Activated CD4-positive, alpha-beta memory T cell treated with anti-CD3 and anti-CD28 coated beads, Interleukin-2, amount 10 ng/mL, durations not matched to agents 7 days and 5 days (primary cell): ENCODE results near the gene TBX6. TPM values are rescaled to one million over a fixed set of nuclear protein-coding genes. Genes with fewer than 3 reads are reported as not detected.
"Not testable (repeated sequence)": the region's sequence is repeated elsewhere in the genome, so short reads cannot be mapped to it uniquely, and the experiment has no call there.

Experiments used
- CTCF ChIA-PET: fragments of 350-600 bp; sonication (Branson Sonifier 250); formaldehyde crosslinking; loops from one replicate; lab custom pipeline; 2021; ENCODE audit warnings: antibody characterized with exemption, inconsistent platforms; lab: Charles Lee
- POLR2A ChIA-PET: fragments of 350-600 bp; sonication (Branson Sonifier 250); formaldehyde crosslinking; loops from one replicate; lab custom pipeline; 2021; ENCODE audit warnings: antibody characterized with exemption; lab: Charles Lee
- DNase-seq: peaks from one replicate; pipeline ENCODE4 v3.0.0-alpha.2; 2020
- H3K27ac Mint-ChIP-seq: one replicate; pipeline ENCODE4 v1.8.0; 2021; ENCODE audit warnings: mild to moderate bottlenecking, mixed read lengths
- H3K27me3 Mint-ChIP-seq: one replicate; pipeline ENCODE4 v1.8.0; 2021; ENCODE audit warnings: mixed read lengths
- H3K36me3 Mint-ChIP-seq: one replicate; pipeline ENCODE4 v1.8.0; 2021; ENCODE audit warnings: low read depth, mixed read lengths
- H3K4me1 Mint-ChIP-seq: one replicate; pipeline ENCODE4 v1.8.0; 2021; ENCODE audit warnings: mixed read lengths
- H3K4me3 Mint-ChIP-seq: one replicate; pipeline ENCODE4 v1.8.0; 2021; ENCODE audit warnings: mild to moderate bottlenecking, mixed read lengths
- H3K9me3 Mint-ChIP-seq: one replicate; pipeline ENCODE4 v1.8.0; 2021; ENCODE audit warnings: mixed read lengths
- total RNA-seq, 2 experiments: library from RNA; stranded (reverse); gene quantifications; one replicate each; pipeline ENCODE4 v1.2.3, GENCODE V29; 2021

The TBX6 gene
- total RNA-seq, 2 experiments from 2014 or later = 1.9 to 2.5 TPM

DNA sequence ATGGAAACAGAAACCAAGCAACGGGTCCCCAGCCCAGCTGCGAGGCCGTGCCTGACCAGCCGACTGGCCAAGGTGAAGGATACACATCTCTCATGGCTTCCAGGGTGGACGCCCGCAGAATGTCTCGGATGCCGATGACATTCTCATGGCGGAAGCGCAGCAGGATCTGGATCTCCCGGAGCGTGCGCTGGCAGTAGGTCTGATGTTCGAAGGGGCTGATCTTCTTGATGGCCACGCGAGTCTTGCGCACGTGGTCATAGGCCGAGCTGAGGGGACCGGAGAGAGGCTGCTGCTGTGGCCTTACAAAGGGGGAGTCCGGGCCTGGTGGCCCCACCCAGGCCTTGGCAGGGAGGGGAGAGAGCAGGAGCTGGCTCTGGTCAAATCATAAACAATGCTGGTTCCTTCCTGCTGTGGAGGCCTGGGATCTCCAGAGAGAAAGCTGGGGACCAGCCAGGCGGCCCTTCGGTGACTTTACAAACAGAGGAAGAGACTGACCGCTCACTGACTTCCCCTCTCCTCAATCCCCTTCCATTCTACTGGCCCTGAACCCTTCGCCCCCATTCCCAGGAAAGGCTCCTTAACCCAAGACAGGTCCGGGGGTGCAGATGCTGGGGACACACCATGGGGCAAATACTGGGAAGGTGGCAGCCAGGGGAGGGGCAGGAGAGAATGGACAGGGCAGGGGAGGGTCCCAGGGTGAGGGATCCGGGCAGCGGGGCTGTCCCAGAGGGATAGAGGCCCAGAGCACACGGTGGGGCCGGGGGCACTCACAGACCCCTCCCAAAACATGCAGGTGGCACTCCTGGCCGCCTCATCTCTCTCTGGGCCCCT lies 30.2 kb upstream of the TBX6 start:
- Mint-ChIP-seq H3K4me3 (peak overlapping the region; percentile 88), H3K9me3 (no peaks in the 10 kb centered on the region), H3K4me1 (peaks cover 39% of the 10 kb centered on the region), H3K27me3 (no peaks in the 10 kb centered on the region), H3K36me3 (peaks cover 21% of the 10 kb centered on the region), H3K27ac (peak overlapping the region; percentile 82)
- no peak for DNase-seq
- CTCF ChIA-PET = interaction anchor here (3.0 kb wide), 1 partner anchor 10 kb away, joined by 12 read pairs; no protein-coding TSS in a partner anchor
- POLR2A ChIA-PET = interaction anchor here (1.6 kb wide), 1 partner anchor 64 kb away, joined by 6 read pairs; no protein-coding TSS in a partner anchor

GRCh38 chr16:30120340-30121105 lies 28.8 kb upstream of the TBX6 start:
- peak overlapping the region; percentile 32 for H3K4me3 Mint-ChIP-seq
- H3K27me3 Mint-ChIP-seq = no peaks in the 10 kb centered on the region

DNA sequence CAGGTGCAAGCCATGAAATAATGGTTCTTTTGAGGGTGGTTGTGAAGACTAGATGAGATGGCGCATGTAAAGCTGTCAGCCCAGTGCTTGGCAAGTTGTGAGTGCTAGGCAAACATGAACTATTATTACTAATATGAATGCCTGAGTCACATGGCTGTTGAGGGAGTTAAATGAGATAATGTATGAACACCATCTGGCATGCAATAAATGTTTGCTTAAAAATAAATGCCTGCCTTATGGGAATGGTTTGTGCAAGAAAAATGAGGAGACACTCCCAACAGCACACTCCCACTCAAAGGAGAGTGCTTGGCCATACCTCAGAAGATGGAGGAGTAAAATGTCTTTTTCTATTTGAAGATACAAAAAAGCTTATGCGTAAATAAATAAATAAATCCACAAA lies 27.7 kb upstream of the TBX6 start:
- POLR2A ChIA-PET = interaction anchor here (3.1 kb wide), 1 partner anchor 64 kb away, joined by 15 read pairs; the partner anchor contains the start of gene CORO1A
- no peak for DNase-seq
- peaks cover 46% of the 10 kb centered on the region for H3K4me1 Mint-ChIP-seq
- H3K36me3 Mint-ChIP-seq = peaks cover 33% of the 10 kb centered on the region
- no peaks in the 10 kb centered on the region for H3K9me3 Mint-ChIP-seq
- H3K27ac Mint-ChIP-seq = peak overlapping the region; percentile 54
- H3K4me3 Mint-ChIP-seq = no peak overlapping the region
- CTCF ChIA-PET = interaction anchor here (3.0 kb wide), 1 partner anchor 7 kb away, joined by 12 read pairs; no protein-coding TSS in a partner anchor
- H3K27me3 Mint-ChIP-seq = no peaks in the 10 kb centered on the region

More at GRCh38 chr16:30120340-30121105, 28.8 kb upstream of the TBX6 start:
- ChIA-PET CTCF (interaction anchor here (0.6 to 3.0 kb wide), 6 partner anchors 9 to 291 kb away, joined by 3 to 12 read pairs (median 4); no protein-coding TSS in a partner anchor), POLR2A (interaction anchor here (0.9 to 3.1 kb wide), 4 partner anchors 9 to 66 kb away, joined by 3 to 15 read pairs (median 4); partner anchors contain the start of genes CORO1A and TBX6)
- no peak for DNase-seq
- H3K4me1 Mint-ChIP-seq = peaks cover 39% of the 10 kb centered on the region
- peak overlapping the region; percentile 54 for H3K27ac Mint-ChIP-seq
- H3K9me3 Mint-ChIP-seq = no peaks in the 10 kb centered on the region
- H3K36me3 Mint-ChIP-seq = peaks cover 25% of the 10 kb centered on the region

GRCh38 chr16:30117768-30118167 lies 26.0 kb upstream of the TBX6 start:
- Mint-ChIP-seq H3K9me3 (no peaks in the 10 kb centered on the region), H3K36me3 (peaks cover 39% of the 10 kb centered on the region), H3K4me1 (peaks cover 44% of the 10 kb centered on the region), H3K4me3 (no peak overlapping the region), H3K27ac (no peak overlapping the region), H3K27me3 (no peaks in the 10 kb centered on the region)
- ChIA-PET POLR2A (interaction anchor here (1.0 to 2.0 kb wide), 2 partner anchors 66 to 68 kb away, joined by 5 to 11 read pairs; partner anchors contain the start of gene CORO1A), CTCF (interaction anchor here (1.1 kb wide), 1 partner anchor 26 kb away, joined by 5 read pairs; the partner anchor contains the start of gene TBX6)
- DNase-seq = no peak

DNA sequence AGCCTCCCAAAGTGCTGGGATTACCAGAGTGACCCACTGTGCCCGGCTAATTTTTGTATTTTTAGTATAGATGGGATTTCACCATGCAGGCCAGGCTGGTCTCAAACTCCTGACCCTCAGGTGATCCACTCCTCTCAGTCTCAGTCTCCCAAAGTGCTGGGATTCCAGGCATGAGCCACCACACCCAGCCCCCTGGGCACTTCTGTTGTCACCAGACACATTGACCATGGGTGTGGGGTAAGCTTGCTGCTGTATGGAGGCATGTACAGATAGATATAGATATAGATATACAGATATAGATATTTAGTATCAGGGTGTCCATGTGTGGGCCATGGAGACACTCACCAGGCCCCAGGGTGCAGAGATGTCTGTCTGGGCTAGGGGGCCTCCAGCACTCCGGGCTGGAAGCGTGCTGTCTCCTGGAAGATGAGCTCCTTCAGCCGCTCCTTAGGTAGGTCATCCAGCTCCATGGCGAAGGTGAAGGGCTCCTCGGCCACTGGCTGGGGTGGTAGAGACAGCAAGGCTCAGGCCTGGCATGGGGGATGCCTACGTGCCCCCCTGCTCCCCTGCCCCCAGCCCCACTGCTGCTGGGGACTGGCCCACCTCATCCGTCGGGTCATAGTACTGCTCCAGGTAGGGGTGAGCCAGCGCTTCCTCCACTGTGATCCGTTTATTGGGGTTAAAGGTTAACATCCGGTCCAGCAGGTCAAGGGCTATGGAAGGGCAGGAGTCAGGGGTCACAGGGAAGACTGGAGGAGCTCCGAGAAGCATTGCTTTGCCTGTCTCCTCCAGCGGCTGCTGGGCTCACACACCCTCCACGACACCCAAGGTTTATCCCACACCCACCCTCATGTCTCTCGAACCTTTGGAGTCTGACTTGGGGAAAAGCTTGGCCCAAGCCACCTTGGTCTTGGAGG lies 24.8 kb upstream of the TBX6 start:
- POLR2A ChIA-PET = interaction anchor here (0.9 to 5.8 kb wide), 3 partner anchors 63 to 70 kb away, joined by 3 to 32 read pairs (median 11); partner anchors contain the start of gene CORO1A
- CTCF ChIA-PET = interaction anchor here (0.6 to 1.1 kb wide), 2 partner anchors 17 to 24 kb away, joined by 4 to 5 read pairs; partner anchors contain the start of gene TBX6
- Mint-ChIP-seq H3K27me3 (no peaks in the 10 kb centered on the region), H3K27ac (no peak overlapping the region), H3K4me3 (no peak overlapping the region), H3K36me3 (peaks cover 39% of the 10 kb centered on the region), H3K4me1 (peaks cover 36% of the 10 kb centered on the region), H3K9me3 (no peaks in the 10 kb centered on the region)
- no peak for DNase-seq

- H3K4me3 Mint-ChIP-seq = no peak overlapping the region
- H3K4me1 Mint-ChIP-seq = peaks cover 26% of the 10 kb centered on the region
- ChIA-PET CTCF (interaction anchor here (1.0 to 1.4 kb wide), 2 partner anchors 23 to 28 kb away, joined by 3 to 6 read pairs; no protein-coding TSS in a partner anchor), POLR2A (interaction anchor here (0.7 to 5.8 kb wide), 4 partner anchors 9 to 72 kb away, joined by 3 to 32 read pairs (median 22); partner anchors contain the start of genes CORO1A and MAPK3)
- peaks cover 43% of the 10 kb centered on the region for H3K36me3 Mint-ChIP-seq
- peak overlapping the region; percentile 68 for H3K27ac Mint-ChIP-seq
- no peak for DNase-seq
- no peaks in the 10 kb centered on the region for H3K27me3 Mint-ChIP-seq
- H3K9me3 Mint-ChIP-seq = no peaks in the 10 kb centered on the region
Observed at GRCh38 chr16:30115238-30115637, 23.5 kb upstream of the TBX6 start.

- ChIA-PET POLR2A (interaction anchor here (0.6 to 5.8 kb wide), 5 partner anchors 9 to 72 kb away, joined by 3 to 32 read pairs (median 21); partner anchors contain the start of genes CORO1A and MAPK3), CTCF (interaction anchor here (1.0 to 1.4 kb wide), 2 partner anchors 22 to 28 kb away, joined by 3 to 6 read pairs; no protein-coding TSS in a partner anchor)
- Mint-ChIP-seq H3K36me3 (peaks cover 40% of the 10 kb centered on the region), H3K27ac (peak overlapping the region; percentile 68), H3K4me1 (peaks cover 22% of the 10 kb centered on the region)
- not testable (repeated sequence) for DNase-seq, H3K27me3 Mint-ChIP-seq, H3K4me3 Mint-ChIP-seq, H3K9me3 Mint-ChIP-seq
Observed at GRCh38 chr16:30114833-30115232, 23.1 kb upstream of the TBX6 start.

GRCh38 chr16:30114411-30114810 lies 22.7 kb upstream of the TBX6 start:
- DNase-seq = no peak
- Mint-ChIP-seq H3K27me3 (no peaks in the 10 kb centered on the region), H3K27ac (no peak overlapping the region), H3K4me1 (peaks cover 20% of the 10 kb centered on the region), H3K36me3 (peaks cover 39% of the 10 kb centered on the region), H3K9me3 (no peaks in the 10 kb centered on the region), H3K4me3 (no peak overlapping the region)
- CTCF ChIA-PET = interaction anchor here (1.0 to 1.4 kb wide), 2 partner anchors 22 to 29 kb away, joined by 3 to 6 read pairs; no protein-coding TSS in a partner anchor
- POLR2A ChIA-PET = interaction anchor here (0.6 to 5.8 kb wide), 7 partner anchors 10 to 72 kb away, joined by 3 to 32 read pairs (median 5); partner anchors contain the start of genes CORO1A and MAPK3

- Mint-ChIP-seq H3K36me3 (peaks cover 35% of the 10 kb centered on the region), H3K27me3 (no peaks in the 10 kb centered on the region), H3K27ac (no peak overlapping the region), H3K4me1 (peaks cover 16% of the 10 kb centered on the region), H3K4me3 (no peak overlapping the region), H3K9me3 (no peaks in the 10 kb centered on the region)
- CTCF ChIA-PET = interaction anchor here (1.3 to 2.6 kb wide), 3 partner anchors 10 to 72 kb away, joined by 4 to 15 read pairs (median 4); partner anchors contain the start of gene MAPK3
- POLR2A ChIA-PET = interaction anchor here (1.1 to 5.8 kb wide), 6 partner anchors 10 to 73 kb away, joined by 3 to 32 read pairs (median 13); partner anchors contain the start of genes CORO1A and MAPK3
- no peak for DNase-seq
Observed at GRCh38 chr16:30113711-30114333, 22.1 kb upstream of the TBX6 start.

- Mint-ChIP-seq H3K36me3 (peaks cover 36% of the 10 kb centered on the region), H3K9me3 (no peaks in the 10 kb centered on the region), H3K27me3 (no peaks in the 10 kb centered on the region), H3K27ac (peak within 1 kb of the TSS; percentile 26), H3K4me3 (no peak within 1 kb of the TSS), H3K4me1 (peaks cover 16% of the 10 kb centered on the region)
- CTCF ChIA-PET = interaction anchor here (0.8 to 2.6 kb wide), 14 partner anchors 8 to 498 kb away, joined by 3 to 18 read pairs (median 4); partner anchors contain the start of genes CORO1A and MAPK3
- DNase-seq = no peak
- POLR2A ChIA-PET = interaction anchor here (0.9 to 5.8 kb wide), 7 partner anchors 11 to 256 kb away, joined by 3 to 32 read pairs (median 5); partner anchors contain the start of genes CORO1A, MAPK3 and YPEL3
Observed at GRCh38 chr16:30113031-30113710, 21.4 kb upstream of the TBX6 start, which contains the start of gene GDPD3. TSS of gene GDPD3 (minus strand) at chr16:30113537. CDS start at chr16:30113478, 59 bp downstream.
